K562 (cell line): ENCODE measurements around the gene PABPC1L. TPM values are rescaled to one million over a fixed set of nuclear protein-coding genes. Genes with fewer than 3 reads are reported as not detected.
A peak's percentile ranks its signal among the peaks of the same experiment; 100 is the strongest.

ENCODE experiments used
- BRD4 ChIP-seq: fragments of 200-600 bp; sonication (generic); IDR thresholded peaks from 2 replicates; pipeline ENCODE4 v1.6.1; 2017; ENCODE audit warnings: inconsistent platforms
- DDX20 ChIP-seq: fragments of 450-650 bp; IDR thresholded peaks from 2 replicates; pipeline ENCODE4 v1.6.1; 2016; ENCODE audit warnings: missing genetic modification characterization, low read depth, mild to moderate bottlenecking, missing compliant biosample characterization, moderate library complexity
- FOS ChIP-seq: IDR thresholded peaks from 3 replicates; pipeline ENCODE4 v1.6.1; 2011; ENCODE audit not compliant: insufficient read length; ENCODE audit errors: extremely low read depth
- HDAC1 ChIP-seq, 2 experiments: fragments of 450-650 bp; IDR thresholded peaks; 2 replicates each; pipeline ENCODE4 v1.6.1; 2016 to 2017; ENCODE audit warnings: inconsistent platforms in 1 of 2, mild to moderate bottlenecking in 1 of 2, moderate library complexity in 1 of 2
- PATZ1 ChIP-seq: fragments of 250-450 bp; sonication (Bioruptor Pico); IDR thresholded peaks from 2 replicates; pipeline ENCODE4 v1.5.0; 2020; ENCODE audit warnings: mild to moderate bottlenecking, borderline replicate concordance
- PHF8 ChIP-seq: fragments of 200-600 bp; sonication (generic); IDR thresholded peaks from 2 replicates; pipeline ENCODE4 v1.6.1; 2012; ENCODE audit warnings: mixed run types, mild to moderate bottlenecking, inconsistent platforms, low read length, moderate library complexity, borderline replicate concordance
- POLR2AphosphoS2 ChIP-seq: IDR thresholded peaks from 2 replicates; pipeline ENCODE4 v1.6.1; 2012; ENCODE audit warnings: low read length, improper control_type of control experiment
- PRPF4 ChIP-seq: fragments of 200-400 bp; formaldehyde crosslinking; IDR thresholded peaks from one replicate; pipeline ENCODE4 v1.6.1; 2017; ENCODE audit warnings: low read length, low read depth, mild to moderate bottlenecking; ENCODE audit not compliant: insufficient read depth, poor library complexity, severe bottlenecking
- RBM22 ChIP-seq: fragments of 200-400 bp; formaldehyde crosslinking; IDR thresholded peaks from 2 replicates; pipeline ENCODE4 v1.6.1; 2018; ENCODE audit warnings: low read length, low read depth; ENCODE audit not compliant: poor library complexity, severe bottlenecking
- SLC30A9 ChIP-seq: fragments of 250-450 bp; sonication (Bioruptor Pico); IDR thresholded peaks from 2 replicates; pipeline ENCODE4 v1.8.0; 2022; ENCODE audit warnings: mild to moderate bottlenecking, moderate library complexity
- SREBF1 ChIP-seq: fragments of 150-350 bp; IDR thresholded peaks from 2 replicates; pipeline ENCODE4 v1.6.1; 2014; ENCODE audit warnings: antibody characterized with exemption, low read depth, low read length, borderline replicate concordance
- ZNF143 ChIP-seq: sonication (generic); formaldehyde crosslinking; IDR thresholded peaks from 2 replicates; pipeline ENCODE4 v1.9.0; 2022; ENCODE audit warnings: mild to moderate bottlenecking, missing genetic modification reagents
- ZNF224 ChIP-seq: sonication (generic); formaldehyde crosslinking; IDR thresholded peaks from 2 replicates; pipeline ENCODE4 v1.8.0; 2022; ENCODE audit warnings: mild to moderate bottlenecking, missing genetic modification reagents
- ZNF316 ChIP-seq: fragments of 450-650 bp; IDR thresholded peaks from 2 replicates; pipeline ENCODE4 v1.6.1; 2016
- ZNF589 ChIP-seq: fragments of 200-800 bp; sonication (Bioruptor generic); IDR thresholded peaks from 2 replicates; pipeline ENCODE4 v1.6.1; 2016; ENCODE audit warnings: low read depth, missing genetic modification characterization, missing compliant biosample characterization
- ZNF830 ChIP-seq: fragments of 250-450 bp; sonication (Bioruptor Pico); IDR thresholded peaks from 2 replicates; pipeline ENCODE4 v1.5.0; 2021; ENCODE audit warnings: mild to moderate bottlenecking
- polyA plus RNA-seq, 8 experiments: library from polyadenylated mRNA; depleted of rRNA in 4 of 8; stranded (reverse) in 5 of 8; unstranded in 3 of 8; fragments of >200 nt; fragmentation: Nextera tagmentation in 2 of 8; fragmentation: Illumina TruSeq in 1 of 8; extraction: Ambion mirVana in 2 of 8; extraction: Trizol in 1 of 8; gene quantifications; 2 replicates each; pipeline versions ENCODE4 v1.2.1 to v1.2.3, GENCODE V29; 2011 to 2014; ENCODE audit warnings: inconsistent platforms in 1 of 8, missing spikeins in 1 of 8
- total RNA-seq, 7 experiments: library from RNA; depleted of rRNA in 6 of 7; stranded (reverse); fragments of >200 nt in 6 of 7; fragmentation: Illumina TruSeq in 2 of 7; extraction: Trizol in 2 of 7; gene quantifications; 2 replicates each; pipeline versions ENCODE4 v1.2.1 to v1.2.3, GENCODE V29; 2011 to 2021; ENCODE audit warnings: low replicate concordance in 1 of 7
- TF ChIP-seq, protein P1 (sequence below): fragments of 450-650 bp; IDR thresholded peaks from 2 replicates; pipeline ENCODE4 v1.6.1; 2016; ENCODE audit warnings: mild to moderate bottlenecking
- TF ChIP-seq, protein P2 (sequence below): fragments of 450-650 bp; formaldehyde crosslinking; IDR thresholded peaks from 2 replicates; pipeline ENCODE4 v1.4.0; 2020; ENCODE audit warnings: mild to moderate bottlenecking
- TF ChIP-seq, protein P3 (sequence below): sonication (generic); formaldehyde crosslinking; IDR thresholded peaks from 2 replicates; pipeline ENCODE4 v1.8.0; 2023; ENCODE audit warnings: mild to moderate bottlenecking, missing genetic modification reagents

PABPC1L gene
- total and polyA plus RNA-seq, 9 of the 15 experiments (the other 6 are each of a cell fraction or from before 2014, with no cell fraction given): 6.0 to 90.3 (median 15.8) TPM

DNA sequence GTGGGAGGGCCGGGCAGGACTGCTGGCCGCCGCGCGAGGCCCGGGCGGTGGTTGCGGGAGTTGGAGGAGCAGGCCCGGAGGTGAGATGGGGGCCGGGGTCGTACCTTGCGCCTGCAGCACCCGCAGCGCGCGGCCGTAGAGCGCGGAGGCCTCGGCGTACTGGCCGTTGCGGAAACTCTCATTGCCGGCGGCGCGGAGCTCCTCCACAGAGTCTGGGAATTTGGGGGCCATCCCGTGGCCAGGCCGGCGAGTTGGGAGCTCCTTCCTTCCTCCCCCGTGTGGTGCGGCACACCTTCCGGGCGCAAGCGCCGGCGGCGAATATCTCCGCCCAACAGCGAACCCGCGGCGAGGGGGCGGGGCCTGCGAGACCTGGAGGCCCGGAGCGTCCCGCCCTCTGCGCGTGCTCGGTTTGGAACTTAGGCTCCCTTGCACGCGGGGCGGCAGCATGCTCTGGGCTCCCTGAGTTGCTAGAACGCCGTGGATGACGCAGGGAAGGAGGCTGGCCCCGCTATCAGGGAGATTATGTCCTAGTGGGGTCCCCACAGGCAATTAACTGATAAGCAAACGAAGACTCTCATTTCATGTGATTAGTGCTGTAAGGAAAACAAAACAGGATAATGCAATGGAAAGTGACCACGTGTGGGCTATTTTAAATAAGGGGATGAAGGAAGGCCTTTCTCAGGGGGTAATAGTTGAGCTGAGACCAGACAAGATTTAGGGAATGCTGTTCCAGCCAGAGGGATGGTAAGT, 50.4 kb downstream of the PABPC1L start, which contains the start of gene TOMM34 (continued):
- TF ChIP-seq, protein P1, sequence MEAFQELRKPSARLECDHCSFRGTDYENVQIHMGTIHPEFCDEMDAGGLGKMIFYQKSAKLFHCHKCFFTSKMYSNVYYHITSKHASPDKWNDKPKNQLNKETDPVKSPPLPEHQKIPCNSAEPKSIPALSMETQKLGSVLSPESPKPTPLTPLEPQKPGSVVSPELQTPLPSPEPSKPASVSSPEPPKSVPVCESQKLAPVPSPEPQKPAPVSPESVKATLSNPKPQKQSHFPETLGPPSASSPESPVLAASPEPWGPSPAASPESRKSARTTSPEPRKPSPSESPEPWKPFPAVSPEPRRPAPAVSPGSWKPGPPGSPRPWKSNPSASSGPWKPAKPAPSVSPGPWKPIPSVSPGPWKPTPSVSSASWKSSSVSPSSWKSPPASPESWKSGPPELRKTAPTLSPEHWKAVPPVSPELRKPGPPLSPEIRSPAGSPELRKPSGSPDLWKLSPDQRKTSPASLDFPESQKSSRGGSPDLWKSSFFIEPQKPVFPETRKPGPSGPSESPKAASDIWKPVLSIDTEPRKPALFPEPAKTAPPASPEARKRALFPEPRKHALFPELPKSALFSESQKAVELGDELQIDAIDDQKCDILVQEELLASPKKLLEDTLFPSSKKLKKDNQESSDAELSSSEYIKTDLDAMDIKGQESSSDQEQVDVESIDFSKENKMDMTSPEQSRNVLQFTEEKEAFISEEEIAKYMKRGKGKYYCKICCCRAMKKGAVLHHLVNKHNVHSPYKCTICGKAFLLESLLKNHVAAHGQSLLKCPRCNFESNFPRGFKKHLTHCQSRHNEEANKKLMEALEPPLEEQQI: no peak
- no peak for TF ChIP-seq ZNF589 (CRISPR knock-in tag)
- TF ChIP-seq RBM22: no peak
- TF ChIP-seq PRPF4: peak; percentile 43
- no peak for TF ChIP-seq FOS
- no peak for TF ChIP-seq SREBF1
- no peak for TF ChIP-seq BRD4
- TF ChIP-seq ZNF143 (CRISPR knock-in tag): no peak
- TF ChIP-seq, protein P2, sequence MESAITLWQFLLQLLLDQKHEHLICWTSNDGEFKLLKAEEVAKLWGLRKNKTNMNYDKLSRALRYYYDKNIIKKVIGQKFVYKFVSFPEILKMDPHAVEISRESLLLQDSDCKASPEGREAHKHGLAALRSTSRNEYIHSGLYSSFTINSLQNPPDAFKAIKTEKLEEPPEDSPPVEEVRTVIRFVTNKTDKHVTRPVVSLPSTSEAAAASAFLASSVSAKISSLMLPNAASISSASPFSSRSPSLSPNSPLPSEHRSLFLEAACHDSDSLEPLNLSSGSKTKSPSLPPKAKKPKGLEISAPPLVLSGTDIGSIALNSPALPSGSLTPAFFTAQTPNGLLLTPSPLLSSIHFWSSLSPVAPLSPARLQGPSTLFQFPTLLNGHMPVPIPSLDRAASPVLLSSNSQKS (CRISPR knock-in tag): no peak
- TF ChIP-seq SLC30A9 (CRISPR knock-in tag): no peak
- TF ChIP-seq ZNF830: no peak
- TF ChIP-seq DDX20 (tag): no peak
- TF ChIP-seq ZNF224 (CRISPR knock-in tag): no peak
- TF ChIP-seq, protein P3, sequence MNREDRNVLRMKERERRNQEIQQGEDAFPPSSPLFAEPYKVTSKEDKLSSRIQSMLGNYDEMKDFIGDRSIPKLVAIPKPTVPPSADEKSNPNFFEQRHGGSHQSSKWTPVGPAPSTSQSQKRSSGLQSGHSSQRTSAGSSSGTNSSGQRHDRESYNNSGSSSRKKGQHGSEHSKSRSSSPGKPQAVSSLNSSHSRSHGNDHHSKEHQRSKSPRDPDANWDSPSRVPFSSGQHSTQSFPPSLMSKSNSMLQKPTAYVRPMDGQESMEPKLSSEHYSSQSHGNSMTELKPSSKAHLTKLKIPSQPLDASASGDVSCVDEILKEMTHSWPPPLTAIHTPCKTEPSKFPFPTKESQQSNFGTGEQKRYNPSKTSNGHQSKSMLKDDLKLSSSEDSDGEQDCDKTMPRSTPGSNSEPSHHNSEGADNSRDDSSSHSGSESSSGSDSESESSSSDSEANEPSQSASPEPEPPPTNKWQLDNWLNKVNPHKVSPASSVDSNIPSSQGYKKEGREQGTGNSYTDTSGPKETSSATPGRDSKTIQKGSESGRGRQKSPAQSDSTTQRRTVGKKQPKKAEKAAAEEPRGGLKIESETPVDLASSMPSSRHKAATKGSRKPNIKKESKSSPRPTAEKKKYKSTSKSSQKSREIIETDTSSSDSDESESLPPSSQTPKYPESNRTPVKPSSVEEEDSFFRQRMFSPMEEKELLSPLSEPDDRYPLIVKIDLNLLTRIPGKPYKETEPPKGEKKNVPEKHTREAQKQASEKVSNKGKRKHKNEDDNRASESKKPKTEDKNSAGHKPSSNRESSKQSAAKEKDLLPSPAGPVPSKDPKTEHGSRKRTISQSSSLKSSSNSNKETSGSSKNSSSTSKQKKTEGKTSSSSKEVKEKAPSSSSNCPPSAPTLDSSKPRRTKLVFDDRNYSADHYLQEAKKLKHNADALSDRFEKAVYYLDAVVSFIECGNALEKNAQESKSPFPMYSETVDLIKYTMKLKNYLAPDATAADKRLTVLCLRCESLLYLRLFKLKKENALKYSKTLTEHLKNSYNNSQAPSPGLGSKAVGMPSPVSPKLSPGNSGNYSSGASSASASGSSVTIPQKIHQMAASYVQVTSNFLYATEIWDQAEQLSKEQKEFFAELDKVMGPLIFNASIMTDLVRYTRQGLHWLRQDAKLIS: no peak
- peak in 1 of 2 experiments; percentile 87; a peak in 2 of 4 replicates for TF ChIP-seq HDAC1 (IDR thresholded peaks at IDR 0.05)
- TF ChIP-seq PATZ1 (CRISPR knock-in tag): no peak
- TF ChIP-seq PHF8: peak; percentile 83
- TF ChIP-seq POLR2AphosphoS2: no peak
- TF ChIP-seq ZNF316: no peak
